ENCODE results near the gene KRTAP5-2.

The KRTAP5-2 gene

DNA sequence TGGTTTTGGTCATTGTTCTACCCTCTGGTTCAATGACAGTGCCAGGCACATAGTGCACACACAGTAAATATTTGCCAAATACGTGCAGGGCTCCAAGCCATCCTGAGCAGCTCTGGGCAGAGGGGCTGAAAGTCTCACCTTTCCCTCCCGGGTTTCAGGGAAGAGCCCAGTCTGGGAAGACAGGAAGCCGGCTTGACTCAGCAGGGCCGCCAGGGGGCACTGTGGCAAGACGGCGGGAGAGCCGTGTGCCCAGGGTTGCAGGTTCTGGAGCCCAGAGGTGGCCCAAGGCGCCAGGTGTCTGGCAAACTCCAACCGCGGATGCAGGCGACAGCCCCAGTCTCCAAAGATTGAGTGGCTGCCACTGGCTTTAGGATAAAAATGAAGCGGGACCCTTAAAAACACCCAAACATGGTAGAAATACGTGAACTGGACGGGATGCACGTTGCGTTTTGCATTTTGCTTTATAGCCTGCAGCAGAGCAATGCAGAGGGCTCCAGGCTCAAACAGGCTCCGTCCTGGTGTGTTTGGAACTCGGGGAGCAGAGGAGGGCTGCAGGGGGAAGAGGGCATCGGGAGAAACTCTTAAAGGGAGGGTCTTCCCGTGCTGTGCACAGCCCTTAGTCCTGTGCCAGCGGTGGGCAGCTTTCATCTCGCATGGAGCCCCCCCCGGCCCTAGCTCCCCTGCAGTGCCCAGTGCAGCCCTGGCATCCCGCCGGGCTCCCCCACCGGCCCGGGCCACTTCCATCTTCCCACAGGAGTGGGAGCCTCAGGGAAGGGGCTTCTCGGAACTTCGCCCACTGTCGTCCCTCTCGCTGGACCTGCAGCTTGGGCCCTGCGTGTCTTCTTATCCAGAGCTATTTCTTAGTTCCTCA is 42.2 kb upstream of the KRTAP5-2 start:
- H3K27ac ChIP-seq (ENCODE audit: low read length) = no peak overlapping the region
- ATAC-seq (ENCODE audit: insufficient read depth, low read depth) = peak; percentile 68; the same call in 2 of the 3 replicates
- peak; percentile 28 for DNase-seq
- no peak overlapping the region for H3K4me3 ChIP-seq (ENCODE audit: low read depth in 1 of 2, low read length in 2 of 2)
- TF ChIP-seq CTCF (IDR thresholded peaks at IDR 0.05; ENCODE audit: borderline replicate concordance, extremely low read depth, low read length, poor library complexity, severe bottlenecking) = peak; percentile 79
- no peak for TF ChIP-seq EZH2 (IDR thresholded peaks at IDR 0.05; ENCODE audit: borderline replicate concordance, low read depth, low read length, severe bottlenecking)
- peaks cover 8% of the 10 kb centered on the region for H3K27me3 ChIP-seq (ENCODE audit: insufficient read depth, low read length, poor library complexity)
- no peaks in the 10 kb centered on the region for H3K36me3 ChIP-seq (ENCODE audit: insufficient read depth, low read length)
- H3K4me1 ChIP-seq (ENCODE audit: insufficient read depth, low read length) = no peaks in the 10 kb centered on the region
- no peak overlapping the region for H3K4me2 ChIP-seq (ENCODE audit: insufficient read depth, low read length)
- no peak overlapping the region for H3K9ac ChIP-seq (ENCODE audit: low read depth, low read length)
- no peaks in the 10 kb centered on the region for H3K9me3 ChIP-seq (ENCODE audit: insufficient read depth, low read length, severe bottlenecking)
- no peaks in the 10 kb centered on the region for H4K20me1 ChIP-seq (ENCODE audit: insufficient read depth, low read length)
- H2AFZ ChIP-seq (ENCODE audit: low read depth, low read length) = no peak overlapping the region
- no peaks in the 10 kb centered on the region for H3K79me2 ChIP-seq (ENCODE audit: insufficient read depth, low read length)

DNA sequence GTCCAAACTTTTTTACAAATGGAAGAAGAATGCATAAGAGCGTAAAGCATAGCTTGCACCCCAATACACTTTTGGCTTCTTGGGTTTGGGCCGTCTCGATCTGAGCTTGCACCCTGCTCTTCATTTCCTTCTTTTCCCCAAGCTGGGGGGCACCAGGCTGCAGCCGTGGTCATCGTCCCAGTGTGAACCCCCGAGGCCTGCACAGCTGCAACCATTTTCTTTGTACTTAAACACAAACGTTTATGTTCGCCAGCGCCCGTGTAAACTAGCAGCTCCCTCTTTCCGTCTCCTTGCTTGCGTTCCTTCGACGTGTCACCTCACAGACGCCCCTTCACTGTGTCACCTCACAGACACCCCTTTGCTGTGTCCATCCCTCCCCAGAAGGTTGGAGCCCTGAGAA is 41.6 kb upstream of the KRTAP5-2 start:
- no peak for DNase-seq
- Histone ChIP-seq H3K36me3 (ENCODE audit: insufficient read depth, low read length) (no peaks in the 10 kb centered on the region), H3K27ac (ENCODE audit: low read length) (no peak overlapping the region), H3K9me3 (ENCODE audit: insufficient read depth, low read length, severe bottlenecking) (no peaks in the 10 kb centered on the region), H3K9ac (ENCODE audit: low read depth, low read length) (no peak overlapping the region), H3K27me3 (ENCODE audit: insufficient read depth, low read length, poor library complexity) (peaks cover 8% of the 10 kb centered on the region), H3K4me2 (ENCODE audit: insufficient read depth, low read length) (no peak overlapping the region), H3K79me2 (ENCODE audit: insufficient read depth, low read length) (no peaks in the 10 kb centered on the region), H2AFZ (ENCODE audit: low read depth, low read length) (no peak overlapping the region), H4K20me1 (ENCODE audit: insufficient read depth, low read length) (no peaks in the 10 kb centered on the region), H3K4me3 (ENCODE audit: low read depth in 1 of 2, low read length in 2 of 2) (no peak overlapping the region), H3K4me1 (ENCODE audit: insufficient read depth, low read length) (no peaks in the 10 kb centered on the region)
- no peak for ATAC-seq (ENCODE audit: insufficient read depth, low read depth)
- no peak for TF ChIP-seq CTCF (IDR thresholded peaks at IDR 0.05; ENCODE audit: borderline replicate concordance, extremely low read depth, low read length, poor library complexity, severe bottlenecking)
- TF ChIP-seq EZH2 (IDR thresholded peaks at IDR 0.05; ENCODE audit: borderline replicate concordance, low read depth, low read length, severe bottlenecking) = no peak

DNA sequence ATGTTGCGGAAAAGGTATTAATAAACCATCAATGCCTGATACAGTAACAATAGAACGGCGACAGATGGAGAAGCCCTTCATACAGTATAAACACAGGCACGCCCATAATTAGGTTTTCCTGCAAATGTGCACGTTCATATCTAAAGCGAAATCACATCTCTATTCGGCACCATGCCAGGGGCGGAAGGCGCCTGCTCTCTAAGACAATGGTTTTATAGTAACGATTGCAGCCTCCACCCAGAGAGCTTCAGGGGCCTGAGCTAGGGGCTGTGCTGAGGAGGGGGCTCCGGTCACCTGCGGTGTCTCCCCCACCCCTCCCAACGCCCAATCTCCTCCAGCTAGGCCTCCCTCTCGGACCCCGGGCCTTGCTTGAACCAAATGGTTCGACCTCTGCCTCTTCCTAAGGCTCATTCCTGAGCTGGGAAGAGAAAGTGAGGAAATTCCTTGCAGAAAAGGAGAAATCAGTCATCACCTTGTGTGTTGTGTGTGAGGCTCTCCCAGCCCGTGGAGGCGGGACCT is 41.1 kb upstream of the KRTAP5-2 start:
- ATAC-seq (ENCODE audit: insufficient read depth, low read depth) (no peak), DNase-seq (no peak)
- Histone ChIP-seq H3K79me2 (ENCODE audit: insufficient read depth, low read length) (no peaks in the 10 kb centered on the region), H3K27me3 (ENCODE audit: insufficient read depth, low read length, poor library complexity) (peaks cover 8% of the 10 kb centered on the region), H3K4me1 (ENCODE audit: insufficient read depth, low read length) (no peaks in the 10 kb centered on the region), H3K27ac (ENCODE audit: low read length) (no peak overlapping the region), H2AFZ (ENCODE audit: low read depth, low read length) (no peak overlapping the region), H3K4me2 (ENCODE audit: insufficient read depth, low read length) (no peak overlapping the region), H3K36me3 (ENCODE audit: insufficient read depth, low read length) (no peaks in the 10 kb centered on the region), H3K9ac (ENCODE audit: low read depth, low read length) (no peak overlapping the region), H3K4me3 (ENCODE audit: low read depth in 1 of 2, low read length in 2 of 2) (no peak overlapping the region), H4K20me1 (ENCODE audit: insufficient read depth, low read length) (no peaks in the 10 kb centered on the region), H3K9me3 (ENCODE audit: insufficient read depth, low read length, severe bottlenecking) (no peaks in the 10 kb centered on the region)
- TF ChIP-seq CTCF (IDR thresholded peaks at IDR 0.05; ENCODE audit: borderline replicate concordance, extremely low read depth, low read length, poor library complexity, severe bottlenecking) (no peak), EZH2 (IDR thresholded peaks at IDR 0.05; ENCODE audit: borderline replicate concordance, low read depth, low read length, severe bottlenecking) (no peak)

Measured in DND-41 (cell line).